ENCODE data around the gene PLPP4.

Gene PLPP4

DNA sequence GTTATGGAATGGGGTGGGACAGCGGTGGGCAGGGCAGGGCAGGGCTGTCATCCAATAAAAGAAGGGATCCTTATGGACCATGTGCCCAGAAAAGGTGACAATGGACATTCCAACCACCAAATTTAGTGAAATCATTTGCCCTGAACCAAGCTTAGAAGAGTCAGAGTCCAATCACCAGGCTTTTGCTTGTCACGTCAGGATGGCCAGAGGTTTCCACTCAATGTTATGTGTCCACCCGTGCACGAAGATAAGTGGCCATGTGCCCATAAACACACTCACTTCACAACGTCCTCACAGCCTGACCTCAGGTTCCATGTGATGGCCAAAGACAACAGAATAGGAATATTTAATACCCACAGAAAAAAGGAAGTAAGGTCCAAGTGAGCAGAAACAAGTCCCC lies 36.6 kb upstream of the PLPP4 start:
- no peaks in the 10 kb centered on the region for H3K79me2 ChIP-seq (ENCODE audit: insufficient read depth, low read depth)
- H3K9ac ChIP-seq, result no peak overlapping the region
- no peaks in the 10 kb centered on the region for H3K27me3 ChIP-seq (ENCODE audit: insufficient read depth, low read depth)
- H3K4me3 ChIP-seq (IDR thresholded peaks at IDR 0.05; ENCODE audit: insufficient read depth, low read depth, low read length), result no peak overlapping the region
- TF ChIP-seq, protein P1, sequence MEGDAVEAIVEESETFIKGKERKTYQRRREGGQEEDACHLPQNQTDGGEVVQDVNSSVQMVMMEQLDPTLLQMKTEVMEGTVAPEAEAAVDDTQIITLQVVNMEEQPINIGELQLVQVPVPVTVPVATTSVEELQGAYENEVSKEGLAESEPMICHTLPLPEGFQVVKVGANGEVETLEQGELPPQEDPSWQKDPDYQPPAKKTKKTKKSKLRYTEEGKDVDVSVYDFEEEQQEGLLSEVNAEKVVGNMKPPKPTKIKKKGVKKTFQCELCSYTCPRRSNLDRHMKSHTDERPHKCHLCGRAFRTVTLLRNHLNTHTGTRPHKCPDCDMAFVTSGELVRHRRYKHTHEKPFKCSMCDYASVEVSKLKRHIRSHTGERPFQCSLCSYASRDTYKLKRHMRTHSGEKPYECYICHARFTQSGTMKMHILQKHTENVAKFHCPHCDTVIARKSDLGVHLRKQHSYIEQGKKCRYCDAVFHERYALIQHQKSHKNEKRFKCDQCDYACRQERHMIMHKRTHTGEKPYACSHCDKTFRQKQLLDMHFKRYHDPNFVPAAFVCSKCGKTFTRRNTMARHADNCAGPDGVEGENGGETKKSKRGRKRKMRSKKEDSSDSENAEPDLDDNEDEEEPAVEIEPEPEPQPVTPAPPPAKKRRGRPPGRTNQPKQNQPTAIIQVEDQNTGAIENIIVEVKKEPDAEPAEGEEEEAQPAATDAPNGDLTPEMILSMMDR (conservative IDR thresholded peaks at IDR 0.05; ENCODE audit: low read depth, low read length), result no peak
- H3K36me3 ChIP-seq (ENCODE audit: insufficient read depth), result no peaks in the 10 kb centered on the region
- no peak overlapping the region for H3K27ac ChIP-seq
- no peak overlapping the region for H2AFZ ChIP-seq (ENCODE audit: low read depth)
- no peaks in the 10 kb centered on the region for H3K4me1 ChIP-seq (ENCODE audit: low read depth, poor library complexity, severe bottlenecking)
- H3K4me2 ChIP-seq, result no peak overlapping the region
- H4K20me1 ChIP-seq (ENCODE audit: insufficient read depth), result no peaks in the 10 kb centered on the region

DNA sequence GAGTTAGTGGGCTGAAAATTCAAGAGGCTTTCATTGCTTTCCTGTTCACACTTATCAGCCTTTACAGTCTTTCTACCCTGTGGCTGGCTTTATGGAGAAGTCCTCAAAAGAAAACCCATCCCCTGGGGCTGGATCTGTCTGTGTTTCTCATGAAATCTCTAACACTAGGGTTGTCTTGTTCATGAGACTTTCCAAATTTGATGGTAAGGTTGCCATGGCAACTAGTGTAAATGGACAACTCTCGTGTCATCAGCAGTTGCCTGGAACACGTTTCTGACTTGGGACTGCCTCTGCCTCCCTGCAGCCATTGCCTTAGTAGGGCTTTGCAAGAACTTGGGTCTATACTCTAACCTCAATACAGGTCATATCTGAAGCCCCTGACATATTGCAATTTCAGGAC lies 35.8 kb upstream of the PLPP4 start:
- H3K36me3 ChIP-seq (ENCODE audit: insufficient read depth), result no peaks in the 10 kb centered on the region
- TF ChIP-seq, protein P1 (conservative IDR thresholded peaks at IDR 0.05; ENCODE audit: low read depth, low read length), result no peak
- H3K4me3 ChIP-seq (IDR thresholded peaks at IDR 0.05; ENCODE audit: insufficient read depth, low read depth, low read length), result no peak overlapping the region
- H3K4me1 ChIP-seq (ENCODE audit: low read depth, poor library complexity, severe bottlenecking), result no peaks in the 10 kb centered on the region
- H3K9ac ChIP-seq, result no peak overlapping the region
- H3K27ac ChIP-seq, result no peak overlapping the region
- H3K4me2 ChIP-seq, result no peak overlapping the region
- H4K20me1 ChIP-seq (ENCODE audit: insufficient read depth), result no peaks in the 10 kb centered on the region
- H3K79me2 ChIP-seq (ENCODE audit: insufficient read depth, low read depth), result no peaks in the 10 kb centered on the region
- no peak overlapping the region for H2AFZ ChIP-seq (ENCODE audit: low read depth)
- no peaks in the 10 kb centered on the region for H3K27me3 ChIP-seq (ENCODE audit: insufficient read depth, low read depth)

DNA sequence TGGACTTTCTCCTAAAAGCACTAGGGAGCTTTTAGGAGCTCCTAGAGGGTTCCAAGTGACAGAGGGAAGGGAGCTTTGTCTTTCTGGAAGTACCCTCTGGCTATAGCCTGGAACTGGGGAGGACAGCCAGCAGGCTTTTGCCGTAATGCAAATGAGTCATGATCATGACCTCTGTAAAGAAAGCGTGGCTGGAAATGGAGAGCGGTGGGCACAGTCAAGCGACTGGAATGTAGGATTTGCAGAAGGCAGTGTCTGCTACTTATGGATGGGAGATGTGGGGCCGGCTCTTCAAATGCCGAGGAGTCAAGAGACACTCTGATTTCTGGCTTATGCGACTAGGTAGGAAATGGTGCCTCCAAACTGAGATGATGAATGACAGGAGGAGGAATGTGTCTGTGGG lies 34.6 kb upstream of the PLPP4 start:
- TF ChIP-seq, protein P1 (conservative IDR thresholded peaks at IDR 0.05; ENCODE audit: low read depth, low read length), result no peak
- Histone ChIP-seq H4K20me1 (ENCODE audit: insufficient read depth) (no peaks in the 10 kb centered on the region), H3K9ac (no peak overlapping the region), H3K4me1 (ENCODE audit: low read depth, poor library complexity, severe bottlenecking) (no peaks in the 10 kb centered on the region), H3K27ac (no peak overlapping the region), H3K4me3 (IDR thresholded peaks at IDR 0.05; ENCODE audit: insufficient read depth, low read depth, low read length) (no peak overlapping the region), H3K4me2 (no peak overlapping the region), H3K79me2 (ENCODE audit: insufficient read depth, low read depth) (no peaks in the 10 kb centered on the region), H3K27me3 (ENCODE audit: insufficient read depth, low read depth) (no peaks in the 10 kb centered on the region), H3K36me3 (ENCODE audit: insufficient read depth) (no peaks in the 10 kb centered on the region), H2AFZ (ENCODE audit: low read depth) (no peak overlapping the region)

DNA sequence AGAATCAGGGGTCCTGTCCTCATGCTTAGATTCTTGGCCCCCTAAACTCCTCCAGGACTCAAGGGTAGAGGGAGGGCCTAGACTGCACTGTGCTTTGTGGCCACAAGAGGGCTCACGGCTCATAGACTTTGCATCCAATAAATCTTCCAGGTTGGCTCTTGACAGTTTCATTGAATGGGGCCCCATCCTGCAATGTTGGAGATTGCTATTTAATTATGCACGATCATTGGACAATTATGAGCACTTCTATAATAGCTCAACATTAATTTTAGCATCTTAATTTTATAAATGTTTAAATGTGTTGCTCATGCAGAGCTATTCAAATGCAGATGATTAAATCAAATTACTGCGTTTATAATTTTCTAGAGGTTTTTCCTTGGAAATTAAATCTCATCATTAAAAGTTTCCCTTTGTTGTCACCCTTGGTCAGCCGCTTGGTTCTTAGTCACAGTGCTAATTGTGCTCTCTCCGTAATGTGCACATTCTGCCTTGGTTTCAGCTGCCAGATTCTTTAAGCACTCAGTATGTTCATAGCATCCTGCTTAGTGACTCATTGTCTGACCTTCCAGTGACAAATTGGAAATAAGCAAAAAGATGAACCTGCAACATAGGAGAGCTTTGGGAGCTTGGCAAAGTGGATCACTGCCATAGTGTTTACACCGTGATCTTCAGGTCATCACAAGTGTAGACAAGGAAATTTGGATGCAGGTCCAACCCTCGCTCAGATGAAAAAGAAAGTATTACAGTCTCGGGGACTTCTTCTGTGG lies 33.4 kb upstream of the PLPP4 start:
- no peak overlapping the region for H3K27ac ChIP-seq
- no peaks in the 10 kb centered on the region for H4K20me1 ChIP-seq (ENCODE audit: insufficient read depth)
- TF ChIP-seq, protein P1 (conservative IDR thresholded peaks at IDR 0.05; ENCODE audit: low read depth, low read length), result peak; percentile 86
- no peak overlapping the region for H3K4me2 ChIP-seq
- no peaks in the 10 kb centered on the region for H3K79me2 ChIP-seq (ENCODE audit: insufficient read depth, low read depth)
- H2AFZ ChIP-seq (ENCODE audit: low read depth), result no peak overlapping the region
- H3K27me3 ChIP-seq (ENCODE audit: insufficient read depth, low read depth), result no peaks in the 10 kb centered on the region
- no peaks in the 10 kb centered on the region for H3K4me1 ChIP-seq (ENCODE audit: low read depth, poor library complexity, severe bottlenecking)
- H3K4me3 ChIP-seq (IDR thresholded peaks at IDR 0.05; ENCODE audit: insufficient read depth, low read depth, low read length), result no peak overlapping the region
- no peaks in the 10 kb centered on the region for H3K36me3 ChIP-seq (ENCODE audit: insufficient read depth)
- no peak overlapping the region for H3K9ac ChIP-seq
